Fibroblast of lung (primary cell): ENCODE results near the gene GPR12.

Experiments used
- EZH2 ChIP-seq: IDR thresholded peaks from 2 replicates; pipeline ENCODE4 v1.5.1; 2012; ENCODE audit warnings: low read length, control low read depth, mild to moderate bottlenecking; ENCODE audit errors: missing control alignments
- TF ChIP-seq, protein P1 (sequence below), 2 donors: IDR thresholded peaks in 1 of 2; conservative IDR thresholded peaks in 1 of 2; 1 replicate in 1 of 2; 2 replicates in 1 of 2; pipeline ENCODE4 v1.5.1; 2011 to 2012; ENCODE audit warnings: low read length in 2 of 2, control low read depth in 1 of 2, inconsistent platforms in 1 of 2, low read depth in 1 of 2, mild to moderate bottlenecking in 1 of 2

DNA sequence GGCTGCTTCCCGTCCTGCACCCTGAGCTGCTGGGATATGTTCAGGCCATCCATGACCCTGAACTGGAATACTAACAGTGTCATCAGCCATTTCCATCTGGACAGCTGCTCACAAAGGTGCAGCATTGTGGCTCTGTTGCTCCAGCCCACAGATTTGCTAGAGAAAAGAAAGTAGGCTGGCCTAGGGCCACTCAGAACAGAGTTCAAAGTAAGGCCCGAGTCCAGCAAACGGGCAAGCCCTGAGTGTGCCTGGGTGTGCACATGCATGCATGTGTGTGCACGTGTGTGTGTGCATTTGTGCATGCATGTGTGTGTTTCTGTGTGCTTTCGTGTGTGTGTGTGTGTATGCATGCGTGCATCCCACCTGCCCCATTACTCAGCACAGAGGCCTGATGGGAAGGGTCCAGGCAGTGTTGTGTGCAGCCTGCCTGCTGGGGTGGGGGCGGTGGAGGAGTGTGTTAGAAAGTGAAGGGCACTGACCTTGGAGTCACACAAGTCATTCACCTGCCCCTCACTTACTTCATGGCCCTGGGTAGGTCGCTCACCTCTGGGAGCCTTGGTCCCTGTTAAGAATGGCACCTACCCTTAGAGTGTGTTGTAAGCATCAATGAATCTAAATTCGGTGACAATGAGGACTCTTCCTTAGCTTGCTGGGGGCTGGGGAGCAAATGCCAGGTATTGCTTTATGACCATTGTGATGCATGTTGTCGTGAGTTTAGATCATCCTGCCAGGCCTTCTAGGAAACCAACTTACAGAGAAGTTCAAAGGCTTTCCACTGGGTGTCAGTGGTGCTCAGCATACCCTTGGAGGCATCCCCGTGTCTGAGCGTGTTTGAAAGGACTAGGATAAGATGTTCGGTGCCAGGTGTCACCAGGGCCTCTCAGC is 53.2 kb downstream of the GPR12 start:
- TF ChIP-seq, protein P1, sequence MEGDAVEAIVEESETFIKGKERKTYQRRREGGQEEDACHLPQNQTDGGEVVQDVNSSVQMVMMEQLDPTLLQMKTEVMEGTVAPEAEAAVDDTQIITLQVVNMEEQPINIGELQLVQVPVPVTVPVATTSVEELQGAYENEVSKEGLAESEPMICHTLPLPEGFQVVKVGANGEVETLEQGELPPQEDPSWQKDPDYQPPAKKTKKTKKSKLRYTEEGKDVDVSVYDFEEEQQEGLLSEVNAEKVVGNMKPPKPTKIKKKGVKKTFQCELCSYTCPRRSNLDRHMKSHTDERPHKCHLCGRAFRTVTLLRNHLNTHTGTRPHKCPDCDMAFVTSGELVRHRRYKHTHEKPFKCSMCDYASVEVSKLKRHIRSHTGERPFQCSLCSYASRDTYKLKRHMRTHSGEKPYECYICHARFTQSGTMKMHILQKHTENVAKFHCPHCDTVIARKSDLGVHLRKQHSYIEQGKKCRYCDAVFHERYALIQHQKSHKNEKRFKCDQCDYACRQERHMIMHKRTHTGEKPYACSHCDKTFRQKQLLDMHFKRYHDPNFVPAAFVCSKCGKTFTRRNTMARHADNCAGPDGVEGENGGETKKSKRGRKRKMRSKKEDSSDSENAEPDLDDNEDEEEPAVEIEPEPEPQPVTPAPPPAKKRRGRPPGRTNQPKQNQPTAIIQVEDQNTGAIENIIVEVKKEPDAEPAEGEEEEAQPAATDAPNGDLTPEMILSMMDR (conservative IDR thresholded peaks at IDR 0.05 in 1 of 2, IDR thresholded peaks at IDR 0.05 in 1 of 2; ENCODE audit: low read depth in 1 of 2, low read length in 2 of 2): peak; percentile 64 to 67
- TF ChIP-seq EZH2: no peak
